ENCODE results near the gene LINC00237. TPM values are rescaled to one million over a fixed set of nuclear protein-coding genes. Genes with fewer than 3 reads are reported as not detected.

Gene LINC00237
- total and polyA plus RNA-seq, 2 donors (not counting 1 experiment from before 2014, with no cell fraction given): 0.07 TPM; not detected in 1

DNA sequence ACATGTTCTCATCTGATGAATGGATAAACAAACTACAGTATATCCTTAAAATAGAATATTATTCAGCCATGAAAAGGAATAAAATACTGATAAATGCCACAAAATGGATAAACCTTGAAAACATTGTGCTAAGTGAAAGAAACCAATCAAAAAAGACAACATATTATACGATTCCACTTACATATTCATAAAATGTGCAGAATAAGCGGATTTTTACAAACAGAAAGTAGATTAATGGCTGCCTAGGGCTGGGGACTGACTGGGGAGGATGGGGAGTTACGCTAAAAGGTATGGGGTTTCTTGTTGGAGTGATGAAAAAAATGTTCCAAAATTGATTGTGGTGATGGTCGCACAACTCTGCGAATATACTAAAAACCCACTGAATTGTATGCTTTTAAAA is 49.1 kb upstream of the LINC00237 start:
- H2AFZ ChIP-seq (ENCODE audit: insufficient read depth, low read depth, low read length, poor library complexity, severe bottlenecking): no peak overlapping the region
- Mint-ChIP-seq H3K9me3 (ENCODE audit: insufficient read depth) (no peaks in the 10 kb centered on the region), H3K4me3 (no peak overlapping the region), H3K27me3 (no peaks in the 10 kb centered on the region), H3K4me1 (no peaks in the 10 kb centered on the region), H3K27ac (no peak overlapping the region)
- H3K27me3 ChIP-seq (replicated peaks in 1 of 4; ENCODE audit: control extremely low read depth in 1 of 4, control insufficient read depth in 3 of 4, insufficient read depth in 4 of 4, low read length in 3 of 4): no peaks in the 10 kb centered on the region
- intact Hi-C loops (cut with micrococcal nuclease): no loop called here
- no peak overlapping the region for H3K4me2 ChIP-seq (replicated peaks; ENCODE audit: low read depth, low read length, poor library complexity, severe bottlenecking)
- TF ChIP-seq, protein P1, sequence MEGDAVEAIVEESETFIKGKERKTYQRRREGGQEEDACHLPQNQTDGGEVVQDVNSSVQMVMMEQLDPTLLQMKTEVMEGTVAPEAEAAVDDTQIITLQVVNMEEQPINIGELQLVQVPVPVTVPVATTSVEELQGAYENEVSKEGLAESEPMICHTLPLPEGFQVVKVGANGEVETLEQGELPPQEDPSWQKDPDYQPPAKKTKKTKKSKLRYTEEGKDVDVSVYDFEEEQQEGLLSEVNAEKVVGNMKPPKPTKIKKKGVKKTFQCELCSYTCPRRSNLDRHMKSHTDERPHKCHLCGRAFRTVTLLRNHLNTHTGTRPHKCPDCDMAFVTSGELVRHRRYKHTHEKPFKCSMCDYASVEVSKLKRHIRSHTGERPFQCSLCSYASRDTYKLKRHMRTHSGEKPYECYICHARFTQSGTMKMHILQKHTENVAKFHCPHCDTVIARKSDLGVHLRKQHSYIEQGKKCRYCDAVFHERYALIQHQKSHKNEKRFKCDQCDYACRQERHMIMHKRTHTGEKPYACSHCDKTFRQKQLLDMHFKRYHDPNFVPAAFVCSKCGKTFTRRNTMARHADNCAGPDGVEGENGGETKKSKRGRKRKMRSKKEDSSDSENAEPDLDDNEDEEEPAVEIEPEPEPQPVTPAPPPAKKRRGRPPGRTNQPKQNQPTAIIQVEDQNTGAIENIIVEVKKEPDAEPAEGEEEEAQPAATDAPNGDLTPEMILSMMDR (IDR thresholded peaks at IDR 0.05): no peak
- no peak for TF ChIP-seq EZH2 (IDR thresholded peaks at IDR 0.05; ENCODE audit: borderline replicate concordance, insufficient read depth, low read depth, low read length, poor library complexity, severe bottlenecking)
- no peak overlapping the region for H3K27ac ChIP-seq (ENCODE audit: low read length in 2 of 2)
- H4K20me1 ChIP-seq (ENCODE audit: control insufficient read depth, insufficient read depth, low read length, poor library complexity, severe bottlenecking): no peaks in the 10 kb centered on the region
- H3K4me1 ChIP-seq (ENCODE audit: control insufficient read depth in 2 of 2, insufficient read depth in 2 of 2, low read length in 2 of 2): no peaks in the 10 kb centered on the region
- ChIA-PET CTCF (no interaction called here), POLR2A (interaction anchor here (0.6 kb wide), 1 partner anchor 127 kb away, joined by 3 read pairs; no protein-coding TSS in a partner anchor)
- H3K4me3 ChIP-seq (ENCODE audit: control extremely low read depth in 1 of 5, extremely low read depth in 1 of 5, insufficient read depth in 1 of 5, low read depth in 2 of 5, low read length in 4 of 5): no peak overlapping the region
- ATAC-seq (ENCODE audit: low read depth) (no peak), DNase-seq (no peak)
- H3K36me3 ChIP-seq (replicated peaks in 1 of 2; ENCODE audit: control extremely low read depth in 1 of 2, control insufficient read depth in 1 of 2, extremely low read depth in 1 of 2, insufficient read depth in 2 of 2, low read length in 1 of 2): no peaks in the 10 kb centered on the region
- no peak overlapping the region for H3K9ac ChIP-seq (ENCODE audit: low read length)
- H3K79me2 ChIP-seq (ENCODE audit: control insufficient read depth, insufficient read depth, low read length): no peaks in the 10 kb centered on the region
- WGBS (ENCODE audit: insufficient coverage): 100% methylated on average over 2 of the region's 5 CpGs
- H3K9me3 ChIP-seq (ENCODE audit: control extremely low read depth in 1 of 3, control insufficient read depth in 2 of 3, insufficient read depth in 1 of 3, low read length in 2 of 3): peaks cover 0 to 3% (median 0%) of the 10 kb centered on the region in 3 donors

DNA sequence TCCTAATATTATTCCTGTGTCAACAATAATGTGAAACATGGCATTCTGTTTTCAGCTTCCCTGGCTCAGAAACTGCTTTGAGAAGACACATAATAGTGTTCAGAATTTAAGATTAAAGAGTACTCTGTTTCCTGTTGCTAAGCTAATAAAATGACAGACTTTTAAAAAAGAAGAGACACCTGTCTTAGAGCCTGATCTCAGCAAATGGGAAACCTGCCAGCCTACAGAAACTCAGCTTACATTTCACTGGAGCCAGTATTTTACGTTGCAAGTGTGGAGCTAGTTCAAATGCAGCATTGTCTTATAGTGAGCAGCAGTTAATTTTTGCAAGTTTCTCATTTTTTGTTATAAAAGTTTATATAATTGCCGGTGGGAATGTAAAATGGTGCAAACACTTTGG is 48.5 kb upstream of the LINC00237 start:
- DNase-seq (no peak), ATAC-seq (ENCODE audit: low read depth) (no peak)
- WGBS (ENCODE audit: insufficient coverage): 60% methylated on average over 1 of the region's 2 CpGs
- Mint-ChIP-seq H3K4me3 (no peak overlapping the region), H3K27ac (no peak overlapping the region), H3K4me1 (no peaks in the 10 kb centered on the region), H3K27me3 (no peaks in the 10 kb centered on the region), H3K9me3 (ENCODE audit: insufficient read depth) (no peaks in the 10 kb centered on the region)
- H3K4me1 ChIP-seq (ENCODE audit: control insufficient read depth in 2 of 2, insufficient read depth in 2 of 2, low read length in 2 of 2): no peaks in the 10 kb centered on the region
- no peaks in the 10 kb centered on the region for H3K36me3 ChIP-seq (replicated peaks in 1 of 2; ENCODE audit: control extremely low read depth in 1 of 2, control insufficient read depth in 1 of 2, extremely low read depth in 1 of 2, insufficient read depth in 2 of 2, low read length in 1 of 2)
- no peak overlapping the region for H2AFZ ChIP-seq (ENCODE audit: insufficient read depth, low read depth, low read length, poor library complexity, severe bottlenecking)
- no peaks in the 10 kb centered on the region for H3K79me2 ChIP-seq (ENCODE audit: control insufficient read depth, insufficient read depth, low read length)
- H3K27ac ChIP-seq (ENCODE audit: low read length in 2 of 2): no peak overlapping the region
- no peak overlapping the region for H3K4me2 ChIP-seq (replicated peaks; ENCODE audit: low read depth, low read length, poor library complexity, severe bottlenecking)
- H4K20me1 ChIP-seq (ENCODE audit: control insufficient read depth, insufficient read depth, low read length, poor library complexity, severe bottlenecking): no peaks in the 10 kb centered on the region
- H3K9me3 ChIP-seq (ENCODE audit: control extremely low read depth in 1 of 3, control insufficient read depth in 2 of 3, insufficient read depth in 1 of 3, low read length in 2 of 3): no peaks in the 10 kb centered on the region
- POLR2A ChIA-PET: interaction anchor here (0.6 kb wide), 1 partner anchor 126 kb away, joined by 3 read pairs; no protein-coding TSS in a partner anchor
- no peak overlapping the region for H3K4me3 ChIP-seq (ENCODE audit: control extremely low read depth in 1 of 5, extremely low read depth in 1 of 5, insufficient read depth in 1 of 5, low read depth in 2 of 5, low read length in 4 of 5)
- CTCF ChIA-PET: no interaction called here
- H3K27me3 ChIP-seq (replicated peaks in 1 of 4; ENCODE audit: control extremely low read depth in 1 of 4, control insufficient read depth in 3 of 4, insufficient read depth in 4 of 4, low read length in 3 of 4): no peaks in the 10 kb centered on the region
- H3K9ac ChIP-seq (ENCODE audit: low read length): no peak overlapping the region
- TF ChIP-seq, protein P1 (IDR thresholded peaks at IDR 0.05): no peak
- no peak for TF ChIP-seq EZH2 (IDR thresholded peaks at IDR 0.05; ENCODE audit: borderline replicate concordance, insufficient read depth, low read depth, low read length, poor library complexity, severe bottlenecking)
- intact Hi-C loops (cut with micrococcal nuclease): no loop called here

All from B cell (primary cell).